ENCODE measurements around the gene DNM2.
"Not testable (repeated sequence)": the region's sequence is repeated elsewhere in the genome, so short reads cannot be mapped to it uniquely, and the experiment has no call there.

The DNM2 gene

DNA sequence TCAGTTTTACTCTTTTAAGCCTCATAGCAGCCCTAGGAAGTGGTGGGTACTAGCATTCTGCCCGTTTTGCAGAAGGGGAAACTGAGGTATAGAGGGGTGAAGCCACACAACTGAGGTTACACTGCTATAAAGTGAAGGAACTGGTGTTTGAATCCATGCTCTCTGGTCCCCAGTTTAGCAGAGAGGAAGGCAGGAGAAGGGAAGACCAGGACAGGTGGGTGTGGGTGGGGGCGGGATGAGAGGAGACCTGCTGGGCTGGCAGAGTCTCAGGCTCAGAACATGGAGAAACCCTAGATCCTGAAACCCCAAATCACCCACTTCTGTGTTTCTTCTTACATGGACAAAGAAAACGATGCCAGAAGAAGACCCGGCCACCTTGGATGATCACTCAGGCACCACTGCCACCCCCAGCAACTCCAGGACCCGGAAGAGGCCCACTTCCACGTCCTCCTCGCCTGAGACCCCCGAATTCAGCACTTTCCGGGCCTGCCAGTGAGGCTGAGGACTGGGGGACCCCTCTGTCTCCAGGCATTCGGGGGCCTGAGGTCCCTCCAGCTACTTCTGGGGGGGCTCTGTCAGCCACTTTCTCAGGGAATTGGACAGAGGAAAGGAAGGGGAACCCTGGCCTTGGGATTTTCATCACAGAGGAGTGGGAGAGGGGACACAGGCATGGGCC is 151.1 kb downstream of the DNM2 start:
- Mint-ChIP-seq H3K4me3 (no peak overlapping the region), H3K36me3 (ENCODE audit: low read depth) (no peaks in the 10 kb centered on the region), H3K27ac (no peak overlapping the region), H3K4me1 (ENCODE audit: low read depth) (peaks cover 38% of the 10 kb centered on the region), H3K9me3 (no peaks in the 10 kb centered on the region), H3K27me3 (no peaks in the 10 kb centered on the region)

DNA sequence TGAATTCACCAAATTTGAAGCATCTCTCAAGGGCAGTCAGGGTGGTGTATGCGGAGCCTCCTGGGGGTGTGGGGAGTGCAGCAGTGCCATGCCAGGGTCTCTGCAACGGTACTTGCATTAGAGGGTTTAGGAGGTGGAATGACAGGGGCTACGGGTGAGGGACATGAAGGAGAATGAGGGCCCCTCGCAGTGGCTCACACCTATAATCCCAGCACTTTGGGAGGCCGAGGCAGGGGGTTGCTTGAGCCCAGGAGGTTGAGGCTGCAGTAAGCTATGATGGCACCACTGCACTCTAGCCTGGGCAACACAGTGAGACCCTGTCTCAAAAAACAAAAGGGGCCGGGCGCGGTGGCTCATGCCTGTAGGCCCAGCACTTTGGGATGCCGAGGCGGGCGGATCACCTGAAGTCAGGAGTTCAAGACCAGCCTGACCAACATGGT is 152.0 kb downstream of the DNM2 start:
- not testable (repeated sequence) for H3K9me3 Mint-ChIP-seq; H3K27ac Mint-ChIP-seq; H3K27me3 Mint-ChIP-seq; H3K36me3 Mint-ChIP-seq (ENCODE audit: low read depth)
- H3K4me1 Mint-ChIP-seq (ENCODE audit: low read depth): peaks cover 33% of the 10 kb centered on the region
- H3K4me3 Mint-ChIP-seq: peak overlapping the region; percentile 81

DNA sequence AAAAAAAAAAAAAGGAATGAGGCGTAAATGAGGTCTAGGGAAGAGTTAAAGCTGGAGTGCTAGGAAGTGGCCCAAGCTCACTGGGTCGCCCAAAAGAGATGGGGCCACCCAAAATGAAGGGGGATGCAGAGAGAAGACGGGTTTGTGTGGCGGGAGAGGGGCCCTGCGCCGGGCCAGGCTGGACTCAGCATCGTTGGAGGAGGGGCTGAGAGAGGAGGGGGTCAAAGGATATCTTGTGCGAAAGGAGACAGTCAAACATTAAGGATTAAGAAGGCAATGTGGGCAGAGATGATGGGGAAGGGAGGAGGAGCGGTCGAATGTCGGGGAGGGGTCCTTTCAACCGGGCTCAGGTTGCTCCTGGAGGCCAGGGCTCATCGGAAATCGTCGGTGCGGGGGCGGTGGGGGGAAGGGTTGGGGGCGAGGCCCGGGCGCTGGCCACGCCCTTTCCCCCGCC is 152.6 kb downstream of the DNM2 start:
- Mint-ChIP-seq H3K4me3 (peak overlapping the region; percentile 81), H3K9me3 (no peaks in the 10 kb centered on the region), H3K27ac (peak overlapping the region; percentile 88), H3K27me3 (no peaks in the 10 kb centered on the region), H3K4me1 (ENCODE audit: low read depth) (peaks cover 33% of the 10 kb centered on the region), H3K36me3 (ENCODE audit: low read depth) (no peaks in the 10 kb centered on the region)

DNA sequence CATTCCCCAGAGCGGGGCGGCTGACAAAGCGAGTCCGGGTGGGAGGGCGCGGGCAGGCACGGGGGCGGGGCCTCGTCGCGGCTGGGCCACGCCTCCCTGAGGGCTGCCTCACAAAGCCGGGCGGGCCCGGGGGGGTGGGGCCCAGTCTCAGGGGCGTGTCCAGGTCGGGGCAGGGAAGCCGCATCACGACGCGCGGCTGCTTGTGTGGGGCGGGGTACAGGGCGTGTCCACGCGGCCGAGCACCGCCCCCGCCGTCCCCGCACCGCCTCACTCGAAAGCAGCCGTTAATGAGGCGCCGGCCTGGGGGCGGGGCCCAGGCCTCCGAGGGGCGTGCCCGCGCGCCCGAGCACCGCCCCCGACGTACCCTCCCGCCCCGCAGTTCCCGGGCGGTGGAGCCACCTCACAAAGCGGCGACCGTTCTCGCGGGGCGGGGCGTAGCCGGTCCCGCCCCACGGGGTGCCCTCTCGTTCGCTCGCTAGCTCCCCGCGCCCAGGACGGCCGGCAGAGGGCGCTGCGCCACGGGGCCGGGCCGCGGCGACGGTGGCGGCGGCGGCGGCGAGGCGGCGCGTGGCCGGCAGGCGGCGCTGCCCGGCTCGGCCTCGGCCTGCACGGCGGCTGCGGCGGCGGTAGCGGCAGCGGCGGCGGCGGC is 153.2 kb downstream of the DNM2 start, which contains the start of gene CARM1:
Gene CARM1, plus strand, starts transcription at position 599 of the 649 bp plus-strand sequence. CDS start 150 bp downstream, outside the sequence.
- Mint-ChIP-seq H3K36me3 (ENCODE audit: low read depth) (no peaks in the 10 kb centered on the region), H3K4me1 (ENCODE audit: low read depth) (peaks cover 34% of the 10 kb centered on the region), H3K9me3 (no peaks in the 10 kb centered on the region), H3K27me3 (no peaks in the 10 kb centered on the region), H3K4me3 (peak within 1 kb of the TSS; percentile 81), H3K27ac (peak within 1 kb of the TSS; percentile 88)

DNA sequence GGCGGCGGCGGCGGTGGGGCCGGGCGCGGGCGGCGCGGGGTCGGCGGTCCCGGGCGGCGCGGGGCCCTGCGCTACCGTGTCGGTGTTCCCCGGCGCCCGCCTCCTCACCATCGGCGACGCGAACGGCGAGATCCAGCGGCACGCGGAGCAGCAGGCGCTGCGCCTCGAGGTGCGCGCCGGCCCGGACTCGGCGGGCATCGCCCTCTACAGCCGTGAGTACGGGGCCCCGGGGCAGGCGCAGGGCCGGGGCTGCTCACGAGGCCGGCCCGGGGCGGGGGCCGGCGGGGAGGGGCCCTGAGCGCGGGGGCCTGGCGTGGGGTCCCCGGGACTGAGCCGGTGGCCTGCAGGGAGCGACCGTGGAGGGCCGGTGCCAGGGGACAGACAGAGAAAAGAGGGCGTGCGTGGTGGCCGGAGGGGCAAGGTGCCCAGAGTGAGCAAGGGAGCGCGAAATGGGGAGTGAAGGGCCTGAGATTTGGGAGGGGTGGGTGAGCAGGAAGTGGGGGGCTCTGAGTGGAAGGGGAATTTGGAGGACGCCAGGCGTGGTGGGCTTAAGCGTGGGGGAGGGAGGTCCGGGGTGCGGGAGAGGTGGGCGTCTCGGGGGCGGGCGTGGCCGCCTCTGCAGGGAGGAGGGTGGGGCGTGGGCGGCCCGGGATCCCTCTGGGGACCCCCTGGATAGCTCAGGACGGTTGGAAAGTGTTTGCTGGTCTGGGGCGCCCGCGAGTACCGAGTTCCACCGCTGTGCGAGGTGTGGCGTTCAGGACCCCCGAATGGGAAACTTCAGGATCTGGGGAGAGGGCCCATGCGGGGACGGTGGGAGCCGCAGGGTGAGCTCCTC is 154.0 kb downstream of the DNM2 start:
- Mint-ChIP-seq H3K4me3 (peak overlapping the region; percentile 80), H3K27me3 (no peaks in the 10 kb centered on the region), H3K4me1 (ENCODE audit: low read depth) (peaks cover 42% of the 10 kb centered on the region), H3K27ac (peak overlapping the region; percentile 85), H3K36me3 (ENCODE audit: low read depth) (no peaks in the 10 kb centered on the region), H3K9me3 (no peaks in the 10 kb centered on the region)

DNA sequence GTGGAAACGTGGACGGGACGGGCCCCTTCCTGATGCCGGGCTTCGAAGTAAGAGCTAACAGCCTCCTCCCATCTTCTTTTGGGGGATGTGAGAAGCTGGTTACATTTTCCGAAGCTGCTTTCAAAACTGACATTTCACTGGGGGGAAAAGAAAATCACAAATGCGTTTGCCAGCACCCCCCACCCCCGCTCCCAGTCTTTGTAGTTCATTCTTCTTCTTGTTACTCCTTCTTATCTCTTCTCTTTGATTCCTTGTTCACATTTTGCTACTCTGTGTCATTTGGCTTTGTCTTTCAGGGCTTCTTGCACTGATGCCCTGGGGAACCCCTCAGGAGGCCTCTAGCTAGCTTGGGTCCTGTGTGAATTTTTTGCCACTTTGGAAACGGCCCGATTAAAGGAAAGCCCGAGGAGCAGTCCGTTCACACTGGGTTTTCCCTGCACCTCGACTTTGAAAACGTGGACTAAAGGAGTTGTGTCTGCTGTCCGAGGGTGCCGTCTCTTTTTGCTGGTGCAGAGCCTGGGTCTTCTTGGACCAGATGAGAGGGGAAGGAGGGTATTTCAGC is 154.7 kb downstream of the DNM2 start:
- H3K4me1 Mint-ChIP-seq (ENCODE audit: low read depth): peaks cover 46% of the 10 kb centered on the region
- H3K4me3 Mint-ChIP-seq: peak overlapping the region; percentile 80
- H3K9me3 Mint-ChIP-seq: no peaks in the 10 kb centered on the region
- H3K36me3 Mint-ChIP-seq (ENCODE audit: low read depth): no peaks in the 10 kb centered on the region
- H3K27ac Mint-ChIP-seq: peak overlapping the region; percentile 85
- H3K27me3 Mint-ChIP-seq: no peaks in the 10 kb centered on the region

DNA sequence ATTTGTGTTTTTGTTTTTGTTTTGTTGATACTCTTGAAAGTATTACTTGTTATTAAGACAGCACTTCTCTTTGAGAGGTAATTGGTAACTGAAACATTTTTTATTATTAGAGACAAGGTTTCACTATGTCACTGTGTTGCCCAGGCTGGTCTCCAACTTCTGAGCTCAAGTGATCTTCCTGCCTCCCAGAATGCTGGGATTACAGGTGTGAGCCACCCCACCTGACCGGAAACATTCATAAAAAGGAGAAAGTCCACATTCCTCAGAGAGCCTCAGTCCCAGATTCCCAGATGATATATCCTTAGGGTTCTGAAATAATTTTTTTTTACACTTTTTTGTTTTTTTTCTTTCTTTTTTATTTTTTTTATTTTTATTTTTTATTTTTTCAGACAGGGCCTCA is 156.1 kb downstream of the DNM2 start:
- Mint-ChIP-seq H3K9me3 (no peaks in the 10 kb centered on the region), H3K27ac (no peak overlapping the region), H3K27me3 (no peaks in the 10 kb centered on the region), H3K4me1 (ENCODE audit: low read depth) (peaks cover 53% of the 10 kb centered on the region), H3K4me3 (peak overlapping the region; percentile 47), H3K36me3 (ENCODE audit: low read depth) (peaks cover 1% of the 10 kb centered on the region)

DNA sequence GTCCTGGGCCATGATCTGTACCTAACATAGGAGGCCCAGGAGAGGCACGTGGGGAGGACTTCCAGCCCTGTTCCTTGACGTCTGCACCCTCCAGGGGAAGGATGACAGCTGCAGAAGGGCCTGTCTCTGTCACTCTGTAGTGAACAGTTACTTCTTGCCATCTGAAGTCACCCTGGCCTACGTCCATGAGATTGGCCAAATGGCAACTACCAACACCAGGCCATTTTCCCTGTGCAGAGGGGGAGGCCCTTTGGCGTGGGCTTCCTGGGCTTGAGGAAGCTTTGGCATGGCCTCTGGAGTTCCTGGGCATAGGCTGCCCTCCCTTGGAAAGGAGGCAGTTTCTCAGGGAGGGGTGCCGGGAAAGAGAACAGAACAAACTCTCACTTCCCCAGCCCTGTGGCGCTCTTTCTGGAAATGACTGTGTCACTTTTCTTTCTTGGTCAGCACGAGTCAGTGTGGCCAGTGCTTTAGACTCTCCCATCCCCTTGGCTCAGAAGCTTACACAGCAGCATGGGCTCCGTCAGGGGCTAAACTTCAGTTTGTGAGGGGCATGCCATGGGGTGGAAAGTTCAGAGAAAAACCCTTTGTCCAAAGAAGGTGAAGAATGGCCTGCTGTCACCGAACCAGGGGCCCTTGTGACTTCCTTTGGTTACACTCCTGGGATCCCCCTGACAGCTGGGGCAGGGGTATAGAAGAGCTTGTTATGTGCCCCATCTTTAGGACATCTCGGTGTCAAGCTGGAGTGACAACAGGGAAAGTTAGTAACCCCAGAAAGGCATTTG is 158.8 kb downstream of the DNM2 start:
- Mint-ChIP-seq H3K27me3 (no peaks in the 10 kb centered on the region), H3K9me3 (no peaks in the 10 kb centered on the region), H3K27ac (peak overlapping the region; percentile 56), H3K4me3 (no peak overlapping the region), H3K36me3 (ENCODE audit: low read depth) (peaks cover 5% of the 10 kb centered on the region), H3K4me1 (ENCODE audit: low read depth) (peaks cover 54% of the 10 kb centered on the region)

DNA sequence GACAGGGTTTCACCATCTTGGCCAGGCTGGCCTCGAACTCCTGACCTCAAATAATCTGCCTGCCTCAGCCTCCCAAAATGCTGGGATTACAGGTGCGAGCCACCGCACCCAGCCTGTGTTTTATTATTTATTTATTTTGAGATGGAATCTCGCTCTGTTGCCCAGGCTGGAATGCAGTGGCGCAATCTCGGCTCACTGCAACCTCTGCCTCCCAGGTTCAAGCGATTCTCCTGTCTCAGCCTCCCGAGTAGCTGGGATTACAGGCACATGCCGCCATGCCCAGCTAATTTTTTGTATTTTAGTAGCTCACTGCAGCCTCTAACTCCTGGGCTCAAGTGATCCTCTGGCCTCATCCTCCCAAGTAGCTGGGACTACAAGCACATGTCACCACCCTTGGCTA is 159.7 kb downstream of the DNM2 start:
- not testable (repeated sequence) for H3K9me3 Mint-ChIP-seq; H3K27me3 Mint-ChIP-seq; H3K27ac Mint-ChIP-seq; H3K36me3 Mint-ChIP-seq (ENCODE audit: low read depth)
- peaks cover 51% of the 10 kb centered on the region for H3K4me1 Mint-ChIP-seq (ENCODE audit: low read depth)
- peak overlapping the region; percentile 6 for H3K4me3 Mint-ChIP-seq

DNA sequence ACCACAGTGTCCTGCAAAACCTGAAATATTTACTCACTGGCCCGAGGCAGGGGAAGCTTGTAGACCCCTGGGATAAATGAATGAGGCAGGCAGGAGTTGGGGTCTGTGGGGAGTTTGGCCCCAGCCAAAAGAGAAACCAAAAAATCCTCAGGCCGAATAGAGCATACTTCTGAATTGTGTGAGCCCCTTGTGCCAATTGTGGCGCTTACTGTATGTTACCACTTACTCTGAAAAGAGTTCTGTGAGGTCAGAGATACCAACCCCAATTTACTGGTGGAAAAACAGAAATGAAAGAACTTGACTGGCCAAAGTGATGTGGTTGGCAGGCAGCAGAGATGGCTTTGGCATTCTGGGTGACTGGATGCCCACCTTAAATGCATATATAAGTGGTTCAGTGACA is 160.4 kb downstream of the DNM2 start:
- H3K4me3 Mint-ChIP-seq: peak overlapping the region; percentile 6
- no peaks in the 10 kb centered on the region for H3K27me3 Mint-ChIP-seq
- H3K4me1 Mint-ChIP-seq (ENCODE audit: low read depth): peaks cover 44% of the 10 kb centered on the region
- no peaks in the 10 kb centered on the region for H3K9me3 Mint-ChIP-seq
- H3K36me3 Mint-ChIP-seq (ENCODE audit: low read depth): peaks cover 5% of the 10 kb centered on the region
- H3K27ac Mint-ChIP-seq: peak overlapping the region; percentile 79
